DOHH2 (cell line): Measurements from ENCODE around the gene CAMTA2.

Experiments used
- H3F3A ChIP-seq: fragments of 200-600 bp; sonication (generic), shearing (Covaris generic); 2 replicates; pipeline ENCODE4 v1.6.0; 2016; ENCODE audit warnings: antibody characterized with exemption, mild to moderate bottlenecking; ENCODE audit not compliant: control insufficient read depth, insufficient read depth
- H3K27ac ChIP-seq: fragments of 200-600 bp; sonication (generic); 2 replicates; pipeline ENCODE4 v1.5.1; 2014; ENCODE audit warnings: low read depth, mild to moderate bottlenecking, low read length, moderate library complexity
- H3K27me3 ChIP-seq: fragments of 200-600 bp; sonication (generic); 2 replicates; pipeline ENCODE4 v1.6.1; 2014; ENCODE audit warnings: mild to moderate bottlenecking, low read length, mixed read lengths; ENCODE audit not compliant: control insufficient read depth
- H3K36me3 ChIP-seq: fragments of 200-600 bp; sonication (generic); 2 replicates; pipeline ENCODE4 v1.6.1; 2014; ENCODE audit warnings: mild to moderate bottlenecking, low read length, moderate library complexity, mixed read lengths; ENCODE audit not compliant: control insufficient read depth
- H3K4me1 ChIP-seq: fragments of 200-600 bp; sonication (generic); 2 replicates; pipeline ENCODE4 v1.6.1; 2014; ENCODE audit warnings: mild to moderate bottlenecking, low read length, mixed read lengths; ENCODE audit not compliant: control insufficient read depth
- H3K4me2 ChIP-seq: fragments of 200-600 bp; sonication (generic); 2 replicates; pipeline ENCODE4 v1.6.0; 2014; ENCODE audit warnings: mild to moderate bottlenecking, low read length, moderate library complexity
- H3K4me3 ChIP-seq: fragments of 200-600 bp; sonication (generic); 2 replicates; pipeline ENCODE4 v1.5.1; 2014; ENCODE audit warnings: mild to moderate bottlenecking, low read length, mixed read lengths
- H3K79me2 ChIP-seq: fragments of 200-600 bp; sonication (generic); 2 replicates; pipeline ENCODE4 v1.6.1; 2014; ENCODE audit warnings: mild to moderate bottlenecking, low read length, mixed read lengths; ENCODE audit not compliant: control insufficient read depth
- H3K9me2 ChIP-seq: fragments of 200-600 bp; sonication (generic); replicated peaks from 2 replicates; pipeline ENCODE4 v1.6.1; 2014; ENCODE audit warnings: mild to moderate bottlenecking, low read length, mixed read lengths; ENCODE audit not compliant: control insufficient read depth
- H3K9me3 ChIP-seq: fragments of 200-600 bp; sonication (generic); 2 replicates; pipeline ENCODE4 v1.6.1; 2014; ENCODE audit warnings: antibody characterized with exemption, low read length, mixed read lengths; ENCODE audit not compliant: control insufficient read depth, insufficient read depth
- H4K20me1 ChIP-seq: fragments of 200-600 bp; sonication (generic); 2 replicates; pipeline ENCODE4 v1.6.0; 2014; ENCODE audit warnings: low read depth, mild to moderate bottlenecking, antibody characterized with exemption, low read length, moderate library complexity; ENCODE audit not compliant: control insufficient read depth, insufficient read depth
- CTCF ChIP-seq: fragments of 200-600 bp; sonication (generic); IDR thresholded peaks from one replicate; pipeline ENCODE4 v1.5.1; 2014; ENCODE audit warnings: antibody characterized with exemption, mild to moderate bottlenecking, low read depth, low read length; ENCODE audit not compliant: poor library complexity, severe bottlenecking
- EZH2phosphoT487 ChIP-seq: fragments of 200-600 bp; sonication (generic); IDR thresholded peaks from 2 replicates; pipeline ENCODE4 v1.6.1; 2017; ENCODE audit warnings: borderline replicate concordance, mild to moderate bottlenecking, antibody characterized with exemption, low read length, moderate library complexity, mixed read lengths

The CAMTA2 gene

GRCh38 chr17:4997302-4998026, 10.0 kb upstream of the CAMTA2 start, which contains the start of the genes INCA1 and KIF1C:
Gene INCA1, minus strand, starts transcription at chr17:4997522. Its CDS starts 3,085 bp downstream, at chr17:4994437.
Gene KIF1C, plus strand, starts transcription at chr17:4997950. Its CDS starts 2,297 bp downstream, at chr17:5000247.
- H3K27ac ChIP-seq, result peak within 1 kb of the TSS; percentile 44; the same call in 1 of the 2 replicates
- no peak for TF ChIP-seq EZH2phosphoT487
- TF ChIP-seq CTCF, result no peak

GRCh38 chr17:4994081-4994595, 6.7 kb upstream of the CAMTA2 start:
- Histone ChIP-seq H3K36me3 (0 out of 2 replicates have a peak, but pooled peaks cover 2% of the 10 kb centered on the region), H3K9me3 (no peaks in the 10 kb centered on the region), H3K27me3 (no peaks in the 10 kb centered on the region), H3K4me3 (no peak overlapping the region), H3K4me1 (peaks cover 21% of the 10 kb centered on the region), H3K4me2 (no peak overlapping the region), H3F3A (peaks cover 4% of the 10 kb centered on the region; the same call in 1 of the 2 replicates), H3K27ac (no peak overlapping the region), H3K9me2 (no peaks in the 10 kb centered on the region), H3K79me2 (peaks cover 12% of the 10 kb centered on the region), H4K20me1 (no peaks in the 10 kb centered on the region)
- TF ChIP-seq EZH2phosphoT487, result no peak
- TF ChIP-seq CTCF, result no peak

More at GRCh38 chr17:4997302-4998026, 10.0 kb upstream of the CAMTA2 start, which contains the start of the genes INCA1 and KIF1C:
- Histone ChIP-seq H3K36me3 (peaks cover 13% of the 10 kb centered on the region), H3K27me3 (no peaks in the 10 kb centered on the region), H3K4me2 (peak within 1 kb of the TSS; percentile 98), H4K20me1 (no peaks in the 10 kb centered on the region), H3K9me3 (no peaks in the 10 kb centered on the region), H3F3A (no peaks in the 10 kb centered on the region), H3K4me3 (peak within 1 kb of the TSS; percentile 85), H3K79me2 (peaks cover 12% of the 10 kb centered on the region), H3K9me2 (no peaks in the 10 kb centered on the region), H3K4me1 (peaks cover 21% of the 10 kb centered on the region)

GRCh38 chr17:4987767-4988567, 492 bp upstream of the CAMTA2 start:
- Histone ChIP-seq H3K4me2 (peak overlapping the region; percentile 90), H3K9me3 (no peaks in the 10 kb centered on the region), H3K79me2 (peaks cover 29% of the 10 kb centered on the region), H3K36me3 (peaks cover 6% of the 10 kb centered on the region; the same call in 1 of the 2 replicates), H3K27me3 (no peaks in the 10 kb centered on the region), H3K4me1 (peaks cover 32% of the 10 kb centered on the region), H3K4me3 (peak overlapping the region; percentile 91), H3K27ac (peak overlapping the region; percentile 51), H3F3A (peaks cover 4% of the 10 kb centered on the region; the same call in 1 of the 2 replicates), H3K9me2 (no peaks in the 10 kb centered on the region), H4K20me1 (no peaks in the 10 kb centered on the region)
- TF ChIP-seq CTCF (no peak), EZH2phosphoT487 (no peak)
